Panc1 (cell line): ENCODE measurements around the gene TIGD6.

ENCODE experiments used
- CTCF ChIP-seq: fragments of 450-650 bp; IDR thresholded peaks from 2 replicates; pipeline ENCODE4 v1.5.1; 2017; ENCODE audit warnings: mild to moderate bottlenecking
- POLR2AphosphoS5 ChIP-seq: IDR thresholded peaks from 2 replicates; pipeline ENCODE4 v1.6.1; 2012; ENCODE audit warnings: mild to moderate bottlenecking, low read depth, low read length, moderate library complexity
- SIN3A ChIP-seq: IDR thresholded peaks from 2 replicates; pipeline ENCODE4 v1.6.1; 2012; ENCODE audit warnings: low read depth, mild to moderate bottlenecking, low read length, moderate library complexity, borderline replicate concordance; ENCODE audit not compliant: insufficient read depth
- TF ChIP-seq, protein P1 (sequence below), 2 experiments: IDR thresholded peaks; 2 replicates each; pipeline ENCODE4 v1.6.1; 2011 to 2012; ENCODE audit warnings: low read depth in 2 of 2, control low read depth in 1 of 2, low read length in 1 of 2, mild to moderate bottlenecking in 1 of 2, moderate library complexity in 1 of 2; ENCODE audit not compliant: insufficient read depth in 1 of 2

GRCh38 chr5:150043657-150044328 is 43.3 kb upstream of the TIGD6 start:
- no peak for TF ChIP-seq CTCF
- TF ChIP-seq, protein P1, sequence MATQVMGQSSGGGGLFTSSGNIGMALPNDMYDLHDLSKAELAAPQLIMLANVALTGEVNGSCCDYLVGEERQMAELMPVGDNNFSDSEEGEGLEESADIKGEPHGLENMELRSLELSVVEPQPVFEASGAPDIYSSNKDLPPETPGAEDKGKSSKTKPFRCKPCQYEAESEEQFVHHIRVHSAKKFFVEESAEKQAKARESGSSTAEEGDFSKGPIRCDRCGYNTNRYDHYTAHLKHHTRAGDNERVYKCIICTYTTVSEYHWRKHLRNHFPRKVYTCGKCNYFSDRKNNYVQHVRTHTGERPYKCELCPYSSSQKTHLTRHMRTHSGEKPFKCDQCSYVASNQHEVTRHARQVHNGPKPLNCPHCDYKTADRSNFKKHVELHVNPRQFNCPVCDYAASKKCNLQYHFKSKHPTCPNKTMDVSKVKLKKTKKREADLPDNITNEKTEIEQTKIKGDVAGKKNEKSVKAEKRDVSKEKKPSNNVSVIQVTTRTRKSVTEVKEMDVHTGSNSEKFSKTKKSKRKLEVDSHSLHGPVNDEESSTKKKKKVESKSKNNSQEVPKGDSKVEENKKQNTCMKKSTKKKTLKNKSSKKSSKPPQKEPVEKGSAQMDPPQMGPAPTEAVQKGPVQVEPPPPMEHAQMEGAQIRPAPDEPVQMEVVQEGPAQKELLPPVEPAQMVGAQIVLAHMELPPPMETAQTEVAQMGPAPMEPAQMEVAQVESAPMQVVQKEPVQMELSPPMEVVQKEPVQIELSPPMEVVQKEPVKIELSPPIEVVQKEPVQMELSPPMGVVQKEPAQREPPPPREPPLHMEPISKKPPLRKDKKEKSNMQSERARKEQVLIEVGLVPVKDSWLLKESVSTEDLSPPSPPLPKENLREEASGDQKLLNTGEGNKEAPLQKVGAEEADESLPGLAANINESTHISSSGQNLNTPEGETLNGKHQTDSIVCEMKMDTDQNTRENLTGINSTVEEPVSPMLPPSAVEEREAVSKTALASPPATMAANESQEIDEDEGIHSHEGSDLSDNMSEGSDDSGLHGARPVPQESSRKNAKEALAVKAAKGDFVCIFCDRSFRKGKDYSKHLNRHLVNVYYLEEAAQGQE (IDR thresholded peaks at IDR 0.05; ENCODE audit: insufficient read depth in 1 of 2, low read depth in 2 of 2, low read length in 1 of 2): no peak
- no peak for TF ChIP-seq POLR2AphosphoS5
- no peak for TF ChIP-seq SIN3A
